ENCODE results near the gene SUGCT. TPM values are rescaled to one million over a fixed set of nuclear protein-coding genes. Genes with fewer than 3 reads are reported as not detected.
"Not testable (repeated sequence)": the region's sequence is repeated elsewhere in the genome, so short reads cannot be mapped to it uniquely, and the experiment has no call there.

The SUGCT gene
- total RNA-seq, 1 donor from 2014 or later = 7.1 TPM

GRCh38 chr7:40401406-40401805 is 266.6 kb downstream of the SUGCT start:
- H3K9me3 Mint-ChIP-seq = peaks cover 4% of the 10 kb centered on the region
- TF ChIP-seq CTCF (conservative IDR thresholded peaks at IDR 0.05) = no peak
- no peak overlapping the region for H3K4me3 Mint-ChIP-seq
- no peaks in the 10 kb centered on the region for H3K4me1 Mint-ChIP-seq (ENCODE audit: unreplicated experiment)
- H3K27ac Mint-ChIP-seq = no peak overlapping the region
- DNase-seq (ENCODE audit: extremely low spot score, unreplicated experiment) = no peak
- H3K36me3 Mint-ChIP-seq = peaks cover 5% of the 10 kb centered on the region
- H3K27me3 Mint-ChIP-seq = no peaks in the 10 kb centered on the region

- Mint-ChIP-seq H3K4me3 (no peak overlapping the region), H3K36me3 (peaks cover 5% of the 10 kb centered on the region), H3K27ac (no peak overlapping the region), H3K9me3 (peaks cover 4% of the 10 kb centered on the region), H3K4me1 (ENCODE audit: unreplicated experiment) (no peaks in the 10 kb centered on the region), H3K27me3 (no peaks in the 10 kb centered on the region)
- no peak for TF ChIP-seq CTCF (conservative IDR thresholded peaks at IDR 0.05)
- no peak for DNase-seq (ENCODE audit: extremely low spot score, unreplicated experiment)
Measured at GRCh38 chr7:40402661-40403060, 267.9 kb downstream of the SUGCT start.

- Mint-ChIP-seq H3K36me3 (peaks cover 5% of the 10 kb centered on the region), H3K27ac (no peak overlapping the region), H3K9me3 (peaks cover 4% of the 10 kb centered on the region), H3K27me3 (no peaks in the 10 kb centered on the region), H3K4me1 (ENCODE audit: unreplicated experiment) (no peaks in the 10 kb centered on the region), H3K4me3 (no peak overlapping the region)
- no peak for DNase-seq (ENCODE audit: extremely low spot score, unreplicated experiment)
- no peak for TF ChIP-seq CTCF (conservative IDR thresholded peaks at IDR 0.05)
Measured at GRCh38 chr7:40403703-40404476, 269.1 kb downstream of the SUGCT start.

GRCh38 chr7:40405991-40406390 is 271.2 kb downstream of the SUGCT start:
- no peak for TF ChIP-seq CTCF (conservative IDR thresholded peaks at IDR 0.05)
- Mint-ChIP-seq H3K4me3 (no peak overlapping the region), H3K27me3 (no peaks in the 10 kb centered on the region), H3K4me1 (ENCODE audit: unreplicated experiment) (no peaks in the 10 kb centered on the region), H3K36me3 (peaks cover 5% of the 10 kb centered on the region), H3K27ac (no peak overlapping the region), H3K9me3 (peaks cover 4% of the 10 kb centered on the region)
- no peak for DNase-seq (ENCODE audit: extremely low spot score, unreplicated experiment)

GRCh38 chr7:40412323-40412722 is 277.5 kb downstream of the SUGCT start:
- DNase-seq (ENCODE audit: extremely low spot score, unreplicated experiment) = no peak
- Mint-ChIP-seq H3K36me3 (no peaks in the 10 kb centered on the region), H3K27ac (no peak overlapping the region), H3K4me3 (no peak overlapping the region), H3K4me1 (ENCODE audit: unreplicated experiment) (no peaks in the 10 kb centered on the region), H3K9me3 (no peaks in the 10 kb centered on the region), H3K27me3 (no peaks in the 10 kb centered on the region)
- TF ChIP-seq CTCF (conservative IDR thresholded peaks at IDR 0.05) = no peak

GRCh38 chr7:40414704-40415103 is 279.9 kb downstream of the SUGCT start:
- H3K4me1 Mint-ChIP-seq (ENCODE audit: unreplicated experiment); DNase-seq (ENCODE audit: extremely low spot score, unreplicated experiment); H3K36me3 Mint-ChIP-seq: not testable (repeated sequence)

More at GRCh38 chr7:40414704-40415103, 279.9 kb downstream of the SUGCT start:
- H3K27me3 Mint-ChIP-seq, H3K4me3 Mint-ChIP-seq, H3K9me3 Mint-ChIP-seq, H3K27ac Mint-ChIP-seq: not testable (repeated sequence)

All from type B pancreatic cell (in vitro differentiated cells).